Stimulated activated naive CD4-positive, alpha-beta T cell (primary cell): ENCODE results near the gene SLC16A2.

ENCODE experiments used
- DNase-seq, 6 experiments: peaks; one replicate each; lab custom pipeline; 2025; lab: John Stamatoyannopoulos, UW

The SLC16A2 gene

DNA sequence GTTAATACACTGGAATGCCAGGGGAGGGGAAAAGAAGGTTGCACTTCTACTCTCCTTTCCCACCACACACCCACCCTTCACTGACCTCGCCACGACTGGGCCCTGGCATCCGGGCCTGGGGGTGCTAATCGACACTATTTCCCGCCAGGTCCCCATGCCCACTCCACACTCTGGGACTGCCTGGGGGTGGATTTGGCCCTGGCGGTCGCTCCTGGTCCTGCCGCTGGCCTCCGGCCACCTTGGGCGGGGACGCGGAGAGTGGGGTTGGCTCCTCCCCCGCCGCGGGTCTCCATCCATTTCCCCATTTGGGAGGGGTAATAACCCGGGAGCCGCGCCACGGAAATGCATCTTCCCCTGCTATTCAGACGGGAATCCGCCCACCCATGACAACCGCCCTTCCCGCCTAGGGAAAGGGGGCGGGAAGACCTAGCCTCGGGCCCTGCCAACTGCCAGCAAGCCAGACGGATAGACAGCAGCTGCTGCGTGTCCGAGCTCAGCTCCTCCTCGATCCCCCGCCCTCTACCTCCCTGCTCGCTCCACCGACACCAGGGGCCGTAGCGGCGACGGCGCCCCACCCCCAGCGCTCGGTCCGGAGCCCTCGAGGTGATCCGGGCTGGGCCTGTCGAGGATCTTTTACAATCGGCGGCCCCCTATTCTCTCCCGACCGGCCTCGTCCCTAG lies 115.0 kb downstream of the SLC16A2 start:
- DNase-seq: peak in 3 of 6 experiments; percentile 17 to 22 (median 22)

DNA sequence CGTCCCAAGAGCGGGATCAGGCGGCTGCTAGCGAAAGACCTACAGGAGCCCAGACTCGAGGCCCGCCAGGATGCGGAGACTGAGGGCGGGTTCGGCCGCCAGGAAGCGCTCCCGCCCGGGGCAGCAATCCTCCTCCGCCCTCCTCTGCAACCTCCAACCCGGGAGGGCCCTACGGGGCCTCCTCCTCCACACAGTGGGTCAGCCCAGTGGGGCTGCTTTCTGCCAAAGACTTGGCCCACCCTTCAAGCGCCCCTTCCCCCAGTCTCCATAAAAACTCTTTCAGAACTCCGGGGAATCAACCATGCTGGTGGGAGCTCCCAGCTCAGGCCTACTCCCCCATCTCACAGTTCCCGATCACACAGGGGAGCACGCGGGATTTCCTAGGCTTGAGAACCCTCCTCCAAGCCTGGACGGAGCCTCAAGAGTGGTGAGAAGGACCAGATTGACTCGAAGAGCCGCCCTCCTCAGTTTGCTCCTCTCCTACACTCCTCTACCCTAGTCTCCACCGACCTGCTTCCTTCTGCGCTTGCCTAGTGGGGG lies 115.6 kb downstream of the SLC16A2 start:
- DNase-seq: no peak

DNA sequence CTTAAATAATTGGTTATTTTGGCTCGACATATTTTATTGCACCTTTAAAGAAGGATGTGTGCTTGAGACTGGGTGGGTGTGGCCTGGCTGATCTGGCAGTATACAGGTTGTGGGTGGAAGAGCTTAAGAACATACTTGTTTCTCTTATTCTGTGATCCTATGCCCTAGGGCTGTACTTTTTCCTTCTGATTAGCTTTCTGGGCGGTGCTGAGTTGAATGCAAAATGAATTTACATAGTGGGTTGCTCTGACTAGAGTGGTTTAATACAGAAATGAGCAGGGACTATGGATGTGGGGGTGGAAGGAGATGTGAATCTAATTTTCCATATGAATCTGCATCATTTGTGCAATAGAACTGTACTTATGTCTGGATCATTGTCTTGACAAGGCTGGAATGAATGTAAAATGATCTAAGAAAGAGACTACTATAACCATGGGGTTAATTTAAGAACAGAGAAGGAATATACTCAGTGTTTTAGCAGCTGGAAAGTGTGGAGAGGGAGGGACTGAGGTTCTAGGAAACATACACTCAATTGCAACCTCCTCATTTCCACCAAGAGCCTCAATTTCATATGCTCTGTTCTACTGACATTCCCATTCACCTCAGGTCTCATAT lies 119.4 kb downstream of the SLC16A2 start:
- DNase-seq: no peak

DNA sequence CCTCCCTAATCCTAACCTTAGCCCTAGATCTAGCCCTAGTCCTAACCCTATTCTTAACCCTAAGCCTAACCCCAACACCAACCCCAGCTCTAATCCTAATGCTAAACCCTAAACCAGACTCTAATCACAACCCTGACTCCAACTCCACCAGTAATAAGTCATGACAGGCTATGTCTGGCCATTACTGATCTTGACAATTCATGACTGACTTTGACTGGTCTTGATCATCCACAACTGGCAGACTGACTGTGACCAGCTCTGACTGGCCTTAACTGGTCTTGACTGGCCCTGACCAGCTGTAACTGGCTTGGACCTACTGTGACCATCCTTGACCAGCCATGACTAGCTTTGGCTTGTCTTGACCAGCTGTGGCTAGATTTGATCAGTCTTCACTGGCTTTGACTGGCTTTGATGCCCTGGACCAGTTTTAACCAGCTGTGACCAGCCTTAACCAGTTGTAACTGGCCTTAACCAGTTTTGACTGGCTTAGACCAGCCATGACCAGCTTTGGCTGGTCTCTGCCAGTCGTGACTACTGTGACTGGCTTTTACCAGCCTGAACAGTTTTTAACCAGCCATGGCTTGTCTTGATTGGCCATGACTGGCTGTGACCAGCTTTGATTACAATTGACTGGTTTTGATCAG lies 124.7 kb downstream of the SLC16A2 start:
- no peak for DNase-seq

DNA sequence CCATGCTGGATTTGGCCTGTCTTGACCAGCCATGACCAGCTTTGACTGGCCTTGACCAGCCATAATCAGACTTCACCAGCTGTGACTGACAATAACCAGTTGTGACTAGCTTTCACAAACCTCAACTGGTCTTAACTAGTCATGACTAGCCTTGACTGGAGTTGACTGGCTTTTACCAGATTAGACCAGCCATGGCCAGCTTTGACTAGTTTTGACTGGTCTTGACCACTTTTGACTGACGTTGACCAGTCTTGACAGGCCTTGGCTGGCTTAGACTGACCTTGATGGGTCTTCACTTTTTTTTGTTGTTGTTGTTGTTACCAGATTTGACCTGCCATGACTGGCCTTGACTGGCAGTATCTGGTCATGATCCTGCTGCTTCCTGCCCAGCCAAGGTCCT lies 125.7 kb downstream of the SLC16A2 start:
- DNase-seq: no peak

DNA sequence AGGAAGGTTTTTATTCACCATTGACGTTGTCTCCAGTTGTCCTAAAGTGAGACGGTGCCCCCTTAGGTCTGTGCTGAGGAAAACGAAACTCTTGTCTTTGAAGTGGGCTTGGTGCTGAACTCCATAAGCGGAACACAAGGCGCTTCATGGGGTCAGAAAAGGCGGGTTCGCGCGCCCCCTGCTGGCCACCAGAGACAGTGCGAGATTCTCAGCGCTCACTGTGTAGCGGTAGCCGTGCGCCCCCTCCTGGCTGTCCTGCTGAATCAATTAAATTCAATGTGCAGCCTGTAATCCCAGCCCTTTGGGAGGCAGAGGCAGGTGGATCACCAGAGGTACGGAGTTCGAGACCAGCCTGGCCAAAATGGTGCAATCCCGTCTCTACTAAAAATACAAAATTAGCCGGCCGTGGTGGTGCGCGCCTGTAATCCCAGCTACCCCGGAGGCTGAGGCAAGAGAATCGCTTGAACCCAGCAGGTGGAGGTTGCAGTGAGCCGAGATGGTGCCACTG lies 129.1 kb downstream of the SLC16A2 start:
- DNase-seq: peak; percentile 53 to 88 (median 76)

DNA sequence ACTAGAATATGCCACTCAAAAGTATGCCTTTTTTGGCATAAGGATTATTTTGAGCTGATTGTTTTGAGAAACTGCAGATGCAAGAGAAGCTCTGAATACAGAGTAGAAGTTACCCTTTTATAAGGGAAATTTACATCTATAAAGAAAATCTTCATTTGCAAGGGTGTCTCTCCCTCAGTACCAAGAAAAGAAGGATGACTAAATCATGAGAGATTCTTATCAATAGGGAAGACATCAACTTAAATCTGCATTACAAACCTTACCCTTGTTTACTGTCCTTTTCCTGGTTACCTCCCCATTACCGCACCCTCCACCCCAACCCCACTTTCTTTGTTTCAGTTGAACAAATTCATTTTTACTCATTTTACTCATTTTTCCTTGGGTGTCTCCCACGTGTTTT lies 130.6 kb downstream of the SLC16A2 start:
- DNase-seq: no peak

DNA sequence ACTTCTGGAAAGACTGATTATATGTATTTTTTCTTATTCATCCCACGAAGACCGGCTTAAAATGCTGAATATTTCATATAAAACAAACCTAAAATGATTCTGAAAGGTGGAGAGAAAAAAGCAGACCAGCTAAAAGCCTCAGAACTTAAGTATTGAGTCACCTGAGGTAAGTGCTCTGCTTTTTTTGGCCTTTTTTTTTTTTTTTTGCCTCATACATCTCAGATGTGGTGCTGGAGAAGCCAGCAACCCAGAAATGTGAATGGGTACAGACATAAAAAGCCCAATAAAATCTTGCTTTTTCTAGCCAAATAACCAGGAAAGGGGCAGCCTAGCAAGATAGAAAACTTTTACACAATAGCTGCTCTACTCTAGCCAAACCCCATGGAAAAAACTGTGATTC lies 136.1 kb downstream of the SLC16A2 start:
- no peak for DNase-seq

DNA sequence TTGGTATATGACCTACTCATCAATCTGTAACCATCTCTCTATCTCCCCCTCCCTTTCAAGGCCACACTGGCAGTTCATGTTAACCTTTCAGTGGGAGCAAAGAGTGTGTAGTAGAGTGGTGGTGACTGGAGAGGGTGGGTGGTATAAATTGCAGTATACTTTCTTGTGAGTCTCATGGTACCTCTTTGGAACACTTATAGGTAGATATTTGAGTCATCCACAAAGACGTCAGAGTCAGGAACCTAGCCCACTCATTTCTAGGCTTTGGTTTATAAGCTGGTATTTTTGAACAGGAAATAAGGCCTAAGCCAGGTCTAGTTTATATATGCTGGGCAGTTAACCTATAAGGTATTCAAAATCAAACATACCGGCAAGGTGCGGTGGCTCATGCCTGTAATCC lies 156.8 kb downstream of the SLC16A2 start:
- DNase-seq: no peak

DNA sequence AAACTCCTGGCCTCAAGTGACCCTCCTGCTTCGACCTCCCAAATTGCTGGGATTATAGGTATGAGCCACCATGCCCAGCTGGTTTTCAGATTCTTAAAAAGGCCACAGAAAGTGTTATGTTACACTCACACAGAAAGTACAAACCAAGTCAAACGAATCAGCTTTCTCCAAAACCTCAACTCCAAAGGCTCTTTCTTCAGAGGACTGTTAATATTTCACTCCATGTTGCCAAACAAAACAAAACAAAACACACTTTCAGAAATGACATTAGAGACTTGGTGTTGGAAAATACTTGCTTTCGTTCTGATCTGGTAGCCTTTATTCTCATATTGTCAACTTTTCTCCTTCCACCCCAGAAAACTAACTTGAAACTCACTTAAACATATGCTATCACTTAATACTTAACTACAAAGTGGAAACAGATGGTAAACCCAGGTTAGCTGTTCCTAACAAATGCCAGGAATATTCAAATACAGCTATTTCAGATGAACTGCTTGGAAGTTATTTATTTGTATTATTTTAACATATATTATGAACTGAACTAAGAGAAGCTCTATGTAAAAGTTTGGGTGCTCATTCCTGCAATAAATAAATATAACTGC lies 158.4 kb downstream of the SLC16A2 start:
- DNase-seq: no peak
